Ovary (tissue), 3 donors: ENCODE data around the gene ATG4D.

ENCODE experiments used
- CTCF ChIP-seq, 3 donors: fragments of 450-650 bp in 2 of 3; fragments of 200-600 bp in 1 of 3; IDR thresholded peaks; one replicate each; pipeline versions ENCODE4 v1.5.1 to v1.8.0; 2016 to 2022; ENCODE audit warnings: antibody characterized with exemption in 3 of 3, mild to moderate bottlenecking in 1 of 3
- POLR2A ChIP-seq: fragments of 450-650 bp; IDR thresholded peaks from one replicate; pipeline ENCODE4 v1.6.1; 2017; ENCODE audit warnings: antibody characterized with exemption, mild to moderate bottlenecking, moderate library complexity
- donor health status: DM: no; HTN: no; CAD: no.

GRCh38 chr19:10502524-10503001, 41.1 kb upstream of the ATG4D start:
- peak in 1 of 3 donors; percentile 24 for TF ChIP-seq CTCF (IDR thresholded peaks at IDR 0.05)
- peak; percentile 61 for TF ChIP-seq POLR2A
